ENCODE results near the gene CYYR1. TPM values are rescaled to one million over a fixed set of nuclear protein-coding genes. Genes with fewer than 3 reads are reported as not detected.

The CYYR1 gene
- total RNA-seq, 1 experiment from 2014 or later, result 0.12 TPM

- H3K27ac ChIP-seq (ENCODE audit: low read depth, low read length), result no peak overlapping the region
- H3K36me3 ChIP-seq (ENCODE audit: control insufficient read depth in 1 of 2, insufficient read depth in 2 of 2, low read length in 2 of 2), result no peaks in the 10 kb centered on the region
- RAD21 ChIA-PET (ENCODE audit: low non-redundant PET in 1 of 2, low total read pairs in 2 of 2, uncharacterized antibody in 2 of 2, unreplicated experiment in 2 of 2), result no interaction called here
- TF ChIP-seq ZNF274 (IDR thresholded peaks at IDR 0.05; ENCODE audit: low read depth, low read length) (no peak), EZH2 (IDR thresholded peaks at IDR 0.05) (no peak), TCF7L2 (IDR thresholded peaks at IDR 0.05; ENCODE audit: borderline replicate concordance, extremely low read depth, insufficient read depth, insufficient read length) (no peak), RAD21 (IDR thresholded peaks at IDR 0.05; ENCODE audit: low read depth) (no peak), YY1 (IDR thresholded peaks at IDR 0.05; ENCODE audit: extremely low read depth, insufficient replicate concordance, low read depth, low read length) (no peak), POLR2AphosphoS5 (IDR thresholded peaks at IDR 0.05; ENCODE audit: low read depth, low read length) (no peak), EGR1 (IDR thresholded peaks at IDR 0.05; ENCODE audit: low read depth) (no peak), ELF1 (IDR thresholded peaks at IDR 0.05; ENCODE audit: borderline replicate concordance, low read depth) (no peak), CTCF (IDR thresholded peaks at IDR 0.05 in 2 of 3, conservative IDR thresholded peaks at IDR 0.05 in 1 of 3; ENCODE audit: borderline replicate concordance in 1 of 3, insufficient read depth in 1 of 3, low read depth in 2 of 3, low read length in 2 of 3) (no peak), REST (IDR thresholded peaks at IDR 0.05; ENCODE audit: low read depth) (no peak), POLR2A (IDR thresholded peaks at IDR 0.05; ENCODE audit: borderline replicate concordance, extremely low read depth, insufficient read depth, insufficient read length) (no peak), EZH2phosphoT487 (IDR thresholded peaks at IDR 0.05; ENCODE audit: borderline replicate concordance) (no peak), ZFX (IDR thresholded peaks at IDR 0.05) (no peak)
- no peak for ATAC-seq
- H3K9me3 ChIP-seq (ENCODE audit: control insufficient read depth in 1 of 2, insufficient read depth in 1 of 2, low read depth in 1 of 2, low read length in 2 of 2), result no peaks in the 10 kb centered on the region; a peak in 1 of 4 replicates
- no peaks in the 10 kb centered on the region for H3K4me1 ChIP-seq (ENCODE audit: control insufficient read depth in 1 of 2, insufficient read depth in 2 of 2, low read length in 2 of 2)
- no peak overlapping the region for H3K9ac ChIP-seq (ENCODE audit: low read length)
- H3K79me2 ChIP-seq (ENCODE audit: insufficient read depth, low read length), result no peaks in the 10 kb centered on the region
- BruUV-seq (replicated peaks), result no TSS peak
- DNase-seq (ENCODE audit: low read depth, low spot score), result no peak
- no peaks in the 10 kb centered on the region for H4K20me1 ChIP-seq (ENCODE audit: insufficient read depth)
- no peak overlapping the region for H3K4me2 ChIP-seq (ENCODE audit: low read length)
- no peaks in the 10 kb centered on the region for H3K27me3 ChIP-seq (ENCODE audit: insufficient read depth, low read length)
- CTCF ChIA-PET, result no interaction called here
- intact Hi-C loops (cut with micrococcal nuclease), result no loop called here
- no peak overlapping the region for H3K4me3 ChIP-seq (replicated peaks in 1 of 2; ENCODE audit: low read depth in 1 of 2, low read length in 2 of 2)
- no peaks in the 10 kb centered on the region for H3K9me2 ChIP-seq (ENCODE audit: insufficient read depth)
- POLR2A ChIA-PET, result no interaction called here
- H2AFZ ChIP-seq (ENCODE audit: low read depth, low read length, poor library complexity, severe bottlenecking), result no peak overlapping the region
Observed at GRCh38 chr21:26553898-26554297, 19.2 kb downstream of the CYYR1 start.
